GM21825 (cell line): ENCODE data around the gene RASSF4.

Source experiments
- ATAC-seq: cut with Tn5 transposase; IDR thresholded peaks from one replicate; pipeline ENCODE4 v1.9.1; 2021; ENCODE audit warnings: mild to moderate bottlenecking, moderate library complexity; ENCODE audit not compliant: unreplicated experiment

The RASSF4 gene

DNA sequence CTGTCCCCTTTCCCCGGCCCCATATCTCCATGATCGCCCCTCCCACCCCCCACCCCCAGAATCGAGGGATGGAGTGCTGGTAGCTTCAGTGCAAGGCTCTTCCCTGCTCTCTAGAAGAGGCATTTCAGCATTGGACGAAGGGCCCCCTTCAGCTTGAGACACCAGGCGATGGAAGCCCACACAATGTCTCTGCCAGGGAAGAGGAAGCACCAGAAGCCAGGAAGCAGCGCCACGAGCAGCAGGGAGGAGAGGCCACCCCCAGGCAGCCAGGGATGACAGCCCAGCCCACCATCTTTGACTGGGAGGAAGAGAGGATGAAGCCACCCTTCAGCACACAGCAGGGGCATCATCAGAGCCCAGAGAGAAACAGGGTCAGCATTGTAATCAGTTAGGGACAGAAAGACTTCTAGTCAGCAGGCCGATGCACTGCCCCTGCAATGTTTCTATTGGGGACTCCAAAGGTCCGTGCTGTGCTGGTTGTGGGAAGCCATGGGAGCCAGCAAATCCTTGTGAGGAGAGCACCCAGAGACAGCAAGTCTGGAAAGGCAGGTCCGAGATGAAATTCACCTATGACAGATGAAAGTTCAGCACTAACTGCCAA, 32.8 kb upstream of the RASSF4 start:
- no peak for ATAC-seq

GRCh38 chr10:44927352-44927751, 32.2 kb upstream of the RASSF4 start:
- ATAC-seq: no peak

DNA sequence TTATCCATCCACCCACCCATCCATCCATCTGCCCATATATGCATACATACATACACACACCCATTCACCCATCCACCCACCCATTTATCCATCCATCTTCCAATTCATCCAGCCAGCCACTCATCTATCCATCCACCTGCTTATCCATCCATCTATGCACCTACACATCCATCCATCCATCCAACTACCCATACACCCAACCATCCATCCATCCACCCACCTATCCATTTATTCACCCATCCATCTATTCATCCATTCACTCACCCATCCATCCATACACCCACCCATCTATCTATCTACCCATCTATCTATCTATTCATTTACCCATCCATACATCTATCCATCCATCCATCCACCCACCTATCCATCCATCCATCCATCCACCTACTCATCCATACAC, 31.1 kb upstream of the RASSF4 start:
- no peak for ATAC-seq

GRCh38 chr10:44929356-44930255, 30.0 kb upstream of the RASSF4 start:
- no peak for ATAC-seq

- ATAC-seq: no peak
Measured at GRCh38 chr10:44930904-44931620, 28.5 kb upstream of the RASSF4 start.

GRCh38 chr10:44931621-44932516, 27.7 kb upstream of the RASSF4 start:
- no peak for ATAC-seq

- ATAC-seq: peak; percentile 98
Measured at GRCh38 chr10:44932517-44933450, 26.8 kb upstream of the RASSF4 start.

GRCh38 chr10:44933451-44934321, 25.9 kb upstream of the RASSF4 start:
- no peak for ATAC-seq

DNA sequence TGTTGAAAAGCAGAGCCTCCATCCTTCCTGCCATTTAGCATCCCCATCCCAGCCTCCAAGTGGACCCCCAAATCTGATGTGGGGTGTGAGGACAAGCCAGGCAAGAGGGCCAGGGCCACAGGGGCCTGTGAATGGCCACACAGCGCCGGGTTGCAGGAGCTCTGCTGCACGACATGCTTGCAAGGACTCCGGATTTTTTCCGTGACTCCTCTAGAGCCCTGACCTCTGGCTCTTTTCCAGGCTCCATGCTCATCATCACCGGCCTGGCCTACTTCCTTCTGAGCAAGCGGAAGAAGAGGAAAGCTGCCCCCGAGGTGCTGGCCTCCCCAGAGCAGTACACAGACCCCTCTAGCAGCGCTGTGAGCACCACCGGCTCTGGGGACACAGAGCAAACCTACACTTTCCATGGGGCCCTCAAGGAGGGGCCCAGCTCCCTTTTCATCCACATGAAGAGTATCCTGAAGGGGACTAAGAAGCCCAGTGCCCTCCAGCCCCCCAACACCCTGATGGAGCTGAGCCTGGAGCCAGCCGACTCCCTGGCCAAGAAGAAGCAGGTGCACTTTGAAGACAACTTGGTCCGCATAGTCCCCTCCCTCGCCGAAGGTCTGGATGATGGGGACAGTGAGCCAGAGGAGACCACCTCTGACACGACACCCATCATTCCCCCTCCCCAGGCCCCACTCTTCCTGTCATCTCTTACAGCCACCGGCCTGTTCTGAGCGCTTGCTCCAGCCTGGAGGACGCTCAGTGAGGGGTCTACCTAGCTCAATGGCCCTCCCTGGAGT, 25.0 kb upstream of the RASSF4 start:
- ATAC-seq: no peak

GRCh38 chr10:44935201-44935965, 24.2 kb upstream of the RASSF4 start:
- no peak for ATAC-seq

DNA sequence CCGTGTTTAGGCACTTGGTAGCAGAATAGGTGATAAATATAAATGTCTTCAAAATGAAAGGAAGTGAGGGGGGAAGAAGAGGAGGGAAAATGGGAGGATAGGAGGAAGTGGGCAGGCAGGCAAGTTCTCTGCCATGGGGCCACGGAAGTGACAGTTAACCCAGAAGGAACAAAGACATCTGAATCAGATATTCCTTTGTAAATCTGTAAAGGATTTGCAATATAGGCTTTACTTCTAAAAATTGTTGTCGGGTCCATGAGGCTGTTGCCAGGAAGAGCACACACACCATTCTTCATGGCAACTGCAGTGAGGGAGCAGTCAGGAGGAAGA, 23.7 kb upstream of the RASSF4 start:
- ATAC-seq: no peak

GRCh38 chr10:44936314-44936975, 23.2 kb upstream of the RASSF4 start:
- ATAC-seq: no peak

GRCh38 chr10:44937196-44938005, 22.2 kb upstream of the RASSF4 start:
- ATAC-seq: no peak

GRCh38 chr10:44938956-44939355, 20.6 kb upstream of the RASSF4 start:
- no peak for ATAC-seq

DNA sequence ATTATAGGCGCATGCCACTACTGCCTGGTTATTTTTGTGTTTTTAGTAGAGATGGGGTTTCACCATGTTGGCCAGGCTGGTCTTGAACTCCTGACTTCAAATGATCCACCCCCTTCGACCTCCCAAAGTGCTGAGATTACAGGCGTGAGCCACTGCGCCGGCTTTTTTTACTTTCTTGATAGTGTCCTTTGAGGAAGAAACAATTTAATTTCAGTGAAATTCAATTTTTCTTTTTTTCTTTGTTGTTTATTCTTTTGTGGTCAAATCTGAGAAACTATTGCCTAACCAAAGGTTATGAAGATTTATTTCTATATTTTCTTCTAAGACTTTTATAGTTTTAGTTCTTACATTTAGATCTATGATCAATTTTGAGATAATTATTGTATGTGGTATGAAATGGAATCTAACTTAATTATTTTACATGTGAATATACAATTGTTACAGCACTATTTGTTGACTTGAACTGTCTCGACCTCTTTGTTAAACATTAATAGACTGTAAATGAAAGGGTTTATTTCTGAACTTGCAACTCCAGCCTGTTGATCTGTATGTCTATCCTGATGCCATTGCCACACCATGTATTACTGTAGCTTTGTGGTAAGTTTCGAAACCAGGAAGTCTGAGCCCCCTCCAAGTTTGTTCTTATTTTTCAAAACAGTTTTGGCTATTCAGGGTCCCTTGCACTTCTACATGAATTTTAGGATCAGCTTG, 19.8 kb upstream of the RASSF4 start:
- ATAC-seq: no peak
